ENCODE data around the gene ATL3. TPM values are rescaled to one million over a fixed set of nuclear protein-coding genes. Genes with fewer than 3 reads are reported as not detected.

Gene ATL3
- total and polyA plus RNA-seq, 2 donors (not counting 1 experiment from before 2014, with no cell fraction given): 111 to 147 TPM

DNA sequence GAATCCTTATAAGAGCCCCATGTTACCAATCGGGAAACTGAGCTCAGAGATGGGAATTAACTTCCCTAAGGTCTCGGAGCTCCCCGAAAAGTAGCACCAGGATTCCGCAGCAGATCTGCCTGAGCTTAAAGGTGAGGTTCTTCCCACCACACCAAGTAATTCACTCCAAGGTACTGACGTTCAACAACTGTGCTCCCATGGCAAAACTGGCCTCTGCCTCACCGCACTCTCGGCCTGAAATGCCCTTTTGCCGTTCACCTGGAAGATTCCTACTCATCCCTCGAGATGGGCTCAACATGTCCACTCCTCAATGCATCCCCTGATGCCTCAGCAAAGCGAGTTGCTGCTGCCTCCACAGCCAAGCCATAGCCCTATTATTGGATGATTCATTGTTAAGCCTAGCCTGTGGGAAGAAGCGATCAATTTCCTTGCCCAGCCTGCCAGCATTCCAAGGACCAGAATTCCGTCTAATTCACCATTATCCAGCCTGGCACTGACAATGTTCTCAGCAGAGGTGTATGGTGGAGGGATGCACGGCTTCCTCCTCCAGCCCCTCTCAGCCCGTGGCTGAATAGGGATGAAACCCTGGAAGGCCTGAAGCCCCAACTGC, 61.1 kb downstream of the ATL3 start:
- no peak overlapping the region for H3K27ac ChIP-seq (ENCODE audit: insufficient read depth, low read length)
- peak in 1 of 2 donors; percentile 58 for DNase-seq (ENCODE audit: low read depth in 2 of 2)

DNA sequence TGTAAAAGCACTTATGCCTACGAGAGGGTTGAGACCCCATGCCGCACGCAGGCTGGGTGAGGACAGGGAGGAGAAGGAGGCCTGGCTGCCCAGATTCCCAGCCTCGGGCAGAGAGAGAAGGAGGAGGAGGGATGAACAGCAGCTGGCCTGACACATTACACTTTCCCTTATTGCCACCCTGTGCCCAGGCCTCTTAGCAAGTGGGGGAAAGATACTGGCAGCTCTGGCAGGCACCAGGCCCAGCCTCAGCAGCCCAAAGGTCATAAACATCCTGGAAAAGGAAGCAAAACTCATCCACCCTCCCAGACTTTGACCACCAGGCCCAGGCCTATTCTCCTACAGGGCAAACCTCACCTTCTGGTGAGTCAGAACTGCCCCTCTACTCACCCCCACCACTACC, 61.6 kb downstream of the ATL3 start:
- Histone ChIP-seq H3K4me3 (replicated peaks in 1 of 4; ENCODE audit: control extremely low read depth in 1 of 4, insufficient read depth in 1 of 4, low read depth in 3 of 4, low read length in 4 of 4) (no peak overlapping the region), H3K27ac (ENCODE audit: insufficient read depth, low read length) (no peak overlapping the region)

More for the DNA sequence above, 61.1 kb downstream of the ATL3 start:
- Histone ChIP-seq H4K20me1 (ENCODE audit: control insufficient read depth, extremely low read depth, insufficient read depth, low read length) (no peaks in the 10 kb centered on the region), H3K79me2 (ENCODE audit: control insufficient read depth, insufficient read depth, low read length) (no peaks in the 10 kb centered on the region), H3K4me1 (ENCODE audit: control insufficient read depth, extremely low read depth, insufficient read depth, low read length) (no peaks in the 10 kb centered on the region), H2AFZ (ENCODE audit: low read length) (no peak overlapping the region), H3K9me3 (ENCODE audit: control insufficient read depth, insufficient read depth, low read depth, low read length) (no peaks in the 10 kb centered on the region), H3K9ac (ENCODE audit: insufficient read depth, low read length) (no peak overlapping the region), H3K27me3 (ENCODE audit: control insufficient read depth, insufficient read depth, low read length) (no peaks in the 10 kb centered on the region), H3K36me3 (ENCODE audit: control insufficient read depth, insufficient read depth, low read length) (no peaks in the 10 kb centered on the region), H3K4me3 (replicated peaks in 1 of 4; ENCODE audit: control extremely low read depth in 1 of 4, insufficient read depth in 1 of 4, low read depth in 3 of 4, low read length in 4 of 4) (no peak overlapping the region), H3K4me2 (ENCODE audit: extremely low read depth, insufficient read depth, low read length) (no peak overlapping the region)
- TF ChIP-seq EZH2 (IDR thresholded peaks at IDR 0.05; ENCODE audit: low read length, missing control alignments): no peak
- TF ChIP-seq CTCF (conservative IDR thresholded peaks at IDR 0.05 in 1 of 2, IDR thresholded peaks at IDR 0.05 in 1 of 2; ENCODE audit: low read depth in 1 of 2, low read length in 2 of 2): no peak

More for the DNA sequence above, 61.6 kb downstream of the ATL3 start:
- no peak for DNase-seq (ENCODE audit: low read depth in 2 of 2)
- no peaks in the 10 kb centered on the region for H3K4me1 ChIP-seq (ENCODE audit: control insufficient read depth, extremely low read depth, insufficient read depth, low read length)
- no peaks in the 10 kb centered on the region for H3K36me3 ChIP-seq (ENCODE audit: control insufficient read depth, insufficient read depth, low read length)
- no peak overlapping the region for H3K4me2 ChIP-seq (ENCODE audit: extremely low read depth, insufficient read depth, low read length)
- no peak overlapping the region for H2AFZ ChIP-seq (ENCODE audit: low read length)
- no peak overlapping the region for H3K9ac ChIP-seq (ENCODE audit: insufficient read depth, low read length)
- H3K27me3 ChIP-seq (ENCODE audit: control insufficient read depth, insufficient read depth, low read length): no peaks in the 10 kb centered on the region
- no peaks in the 10 kb centered on the region for H4K20me1 ChIP-seq (ENCODE audit: control insufficient read depth, extremely low read depth, insufficient read depth, low read length)
- H3K79me2 ChIP-seq (ENCODE audit: control insufficient read depth, insufficient read depth, low read length): no peaks in the 10 kb centered on the region
- no peaks in the 10 kb centered on the region for H3K9me3 ChIP-seq (ENCODE audit: control insufficient read depth, insufficient read depth, low read depth, low read length)
- no peak for TF ChIP-seq CTCF (conservative IDR thresholded peaks at IDR 0.05 in 1 of 2, IDR thresholded peaks at IDR 0.05 in 1 of 2; ENCODE audit: low read depth in 1 of 2, low read length in 2 of 2)
- no peak for TF ChIP-seq EZH2 (IDR thresholded peaks at IDR 0.05; ENCODE audit: low read length, missing control alignments)
